Muscle layer of colon (tissue), 2 donors: Measurements from ENCODE around the gene GSTO2.
A peak's percentile ranks its signal among the peaks of the same experiment; 100 is the strongest.
"Not testable (repeated sequence)": the region's sequence is repeated elsewhere in the genome, so short reads cannot be mapped to it uniquely, and the experiment has no call there.

Experiments used
- H3K27ac ChIP-seq: one replicate; pipeline ENCODE4 v1.7.0; 2013; ENCODE audit warnings: low read depth, mild to moderate bottlenecking, low read length, moderate library complexity
- H3K27me3 ChIP-seq, 2 donors: one replicate each; pipeline ENCODE4 v1.7.0; 2013; ENCODE audit warnings: low read length in 2 of 2, mild to moderate bottlenecking in 2 of 2; ENCODE audit not compliant: insufficient read depth in 2 of 2, control insufficient read depth in 1 of 2
- H3K36me3 ChIP-seq: one replicate; pipeline ENCODE4 v1.7.0; 2013; ENCODE audit warnings: mild to moderate bottlenecking, low read length; ENCODE audit not compliant: insufficient read depth
- H3K4me1 ChIP-seq: one replicate; pipeline ENCODE4 v1.7.0; 2013; ENCODE audit warnings: mild to moderate bottlenecking, low read length; ENCODE audit not compliant: insufficient read depth
- H3K4me3 ChIP-seq, 2 donors: one replicate each; pipeline ENCODE4 v1.7.0; 2013; ENCODE audit warnings: low read length in 2 of 2, low read depth in 1 of 2, mild to moderate bottlenecking in 1 of 2, moderate library complexity in 1 of 2
- H3K9ac ChIP-seq: one replicate; pipeline ENCODE4 v1.7.0; 2013; ENCODE audit warnings: low read length
- H3K9me3 ChIP-seq: one replicate; pipeline ENCODE4 v1.7.0; 2013; ENCODE audit warnings: mild to moderate bottlenecking, low read length
- donor health status: abdominal sarcoma.
- donor health status: Adenocarcinoma of cecum.

GSTO2 gene

DNA sequence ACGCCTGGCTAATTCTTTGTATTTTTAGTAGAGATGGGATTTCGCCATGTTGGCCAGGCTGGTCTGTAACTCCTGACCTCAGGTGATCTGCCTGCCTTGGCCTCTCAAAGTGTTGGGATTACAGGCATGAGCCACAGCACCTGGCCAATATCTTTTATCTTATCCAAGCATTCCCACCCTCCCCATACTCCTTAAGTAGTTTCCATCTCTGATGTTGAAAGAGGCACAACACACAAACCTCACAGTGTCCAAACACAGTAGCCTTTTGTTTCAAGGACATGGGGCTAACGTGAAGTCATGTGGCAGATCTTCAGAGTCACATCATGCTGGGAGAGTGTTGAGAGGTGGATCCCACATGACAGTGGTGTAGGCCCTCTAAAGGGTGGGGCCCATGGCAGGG lies 26.0 kb upstream of the GSTO2 start:
- H3K27me3 ChIP-seq, H3K9me3 ChIP-seq, H3K27ac ChIP-seq, H3K4me1 ChIP-seq, H3K4me3 ChIP-seq, H3K9ac ChIP-seq, H3K36me3 ChIP-seq: not testable (repeated sequence)

DNA sequence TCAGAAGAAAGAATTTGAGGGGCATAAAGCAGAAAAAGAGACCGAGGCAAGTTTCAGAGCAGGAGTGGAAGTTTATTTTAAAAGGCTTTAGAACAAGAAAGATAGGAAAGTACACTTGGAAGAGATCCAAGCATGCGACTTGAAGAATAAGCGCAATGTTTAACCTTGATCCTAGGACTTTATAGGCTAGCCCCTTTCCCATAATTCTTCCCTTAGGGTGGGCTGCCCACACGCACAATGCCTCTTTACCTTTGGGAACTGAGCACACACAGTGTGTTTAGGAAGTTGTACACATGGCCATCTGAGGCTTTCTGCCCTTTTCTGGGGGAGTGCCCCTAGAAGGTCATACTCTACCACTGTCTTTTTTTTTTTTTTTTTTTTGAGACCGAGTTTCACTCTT lies 25.5 kb upstream of the GSTO2 start:
- Histone ChIP-seq H3K36me3 (no peaks in the 10 kb centered on the region), H3K27ac (no peak overlapping the region)

DNA sequence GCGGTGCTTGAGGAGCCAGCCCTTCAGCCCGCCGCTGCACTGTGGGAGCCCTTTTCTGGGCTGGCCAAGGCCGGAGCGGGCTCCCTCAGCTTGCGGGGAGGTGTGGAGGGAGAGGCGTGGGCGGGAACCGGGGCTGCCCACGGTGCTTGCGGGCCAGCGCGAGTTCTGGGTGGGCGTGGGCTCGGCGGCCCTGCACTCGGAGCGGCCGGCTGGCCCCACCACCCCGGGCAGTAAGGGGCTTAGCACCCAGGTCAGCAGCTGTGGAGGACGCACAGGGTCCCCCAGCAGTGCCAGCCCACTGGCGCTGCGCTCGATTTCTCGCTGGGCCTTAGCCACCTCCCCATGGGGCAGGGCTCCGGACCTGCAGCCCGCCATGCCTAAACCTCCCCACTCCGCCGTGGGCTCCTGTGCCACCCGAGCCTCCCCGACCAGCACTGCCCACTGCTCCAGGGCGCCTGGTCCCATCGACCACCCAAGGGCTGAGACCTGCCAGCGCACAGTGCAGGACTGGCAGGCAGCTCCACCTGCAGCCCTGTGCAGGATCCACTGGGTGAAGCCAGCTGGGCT lies 23.8 kb upstream of the GSTO2 start:
- Histone ChIP-seq H3K9ac (no peak overlapping the region), H3K27ac (no peak overlapping the region)

More for the DNA sequence above, 25.5 kb upstream of the GSTO2 start:
- Histone ChIP-seq H3K9ac (no peak overlapping the region), H3K27me3 (no peaks in the 10 kb centered on the region), H3K4me3 (no peak overlapping the region), H3K9me3 (no peaks in the 10 kb centered on the region), H3K4me1 (no peaks in the 10 kb centered on the region)

DNA sequence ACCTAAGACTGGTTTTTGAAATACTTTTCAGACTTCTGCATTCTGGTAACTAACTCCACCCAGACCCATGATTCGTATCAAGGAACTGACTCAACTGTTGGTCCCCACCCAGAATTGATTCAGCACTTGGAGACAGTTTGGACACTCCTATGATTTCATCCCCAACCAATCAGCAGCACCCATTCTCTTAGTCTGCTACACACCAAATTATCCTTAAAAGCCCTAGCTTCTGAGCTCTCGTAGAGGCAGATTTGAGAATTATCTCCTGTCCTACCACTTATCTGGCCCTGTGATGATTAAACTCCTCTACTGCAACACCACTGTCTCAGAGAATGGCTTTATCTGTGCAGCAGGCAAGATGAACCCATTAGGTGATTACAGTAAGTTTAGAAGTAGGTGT lies 22.0 kb upstream of the GSTO2 start:
- no peak overlapping the region for H3K27ac ChIP-seq
- no peak overlapping the region for H3K4me3 ChIP-seq
- no peaks in the 10 kb centered on the region for H3K27me3 ChIP-seq
- H3K4me1 ChIP-seq, result no peaks in the 10 kb centered on the region
- no peak overlapping the region for H3K9ac ChIP-seq
- H3K36me3 ChIP-seq, result no peaks in the 10 kb centered on the region
- H3K9me3 ChIP-seq, result no peaks in the 10 kb centered on the region

More for the DNA sequence above, 23.8 kb upstream of the GSTO2 start:
- no peaks in the 10 kb centered on the region for H3K36me3 ChIP-seq
- H3K27me3 ChIP-seq, result no peaks in the 10 kb centered on the region
- no peaks in the 10 kb centered on the region for H3K9me3 ChIP-seq
- no peak overlapping the region for H3K4me3 ChIP-seq
- no peaks in the 10 kb centered on the region for H3K4me1 ChIP-seq

DNA sequence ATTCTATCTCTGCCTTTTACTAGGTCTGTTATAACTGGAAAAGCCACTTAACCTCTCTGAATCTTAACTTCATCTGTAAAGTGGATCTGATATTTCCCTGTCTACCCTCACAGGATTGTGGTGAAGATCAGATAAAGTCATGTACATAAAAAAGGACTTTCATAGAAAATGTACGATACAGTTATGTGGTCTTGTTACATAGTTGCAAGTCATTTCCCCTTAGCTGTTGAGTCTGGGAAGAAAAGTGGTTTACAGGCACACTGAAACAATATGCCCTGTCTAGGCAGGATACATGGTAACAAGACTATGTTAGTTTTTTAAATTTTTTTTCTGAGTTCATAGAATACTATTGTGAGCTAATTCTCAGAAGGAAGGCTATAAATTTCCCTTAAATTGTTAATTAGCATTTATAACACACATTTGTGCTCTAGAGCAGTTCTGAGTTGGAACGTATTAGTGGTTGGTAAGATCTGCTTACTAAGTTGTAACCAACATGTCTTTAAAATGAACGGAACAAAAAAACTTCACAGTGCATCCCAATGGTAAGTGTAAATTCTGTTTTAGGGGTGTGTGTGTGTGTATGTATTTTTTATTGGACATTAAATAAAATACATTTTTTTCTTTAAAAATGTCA lies 21.4 kb upstream of the GSTO2 start:
- no peaks in the 10 kb centered on the region for H3K27me3 ChIP-seq
- no peaks in the 10 kb centered on the region for H3K9me3 ChIP-seq
- no peaks in the 10 kb centered on the region for H3K4me1 ChIP-seq
- H3K4me3 ChIP-seq, result no peak overlapping the region
- H3K36me3 ChIP-seq, result no peaks in the 10 kb centered on the region
- H3K27ac ChIP-seq, result no peak overlapping the region
- H3K9ac ChIP-seq, result no peak overlapping the region

DNA sequence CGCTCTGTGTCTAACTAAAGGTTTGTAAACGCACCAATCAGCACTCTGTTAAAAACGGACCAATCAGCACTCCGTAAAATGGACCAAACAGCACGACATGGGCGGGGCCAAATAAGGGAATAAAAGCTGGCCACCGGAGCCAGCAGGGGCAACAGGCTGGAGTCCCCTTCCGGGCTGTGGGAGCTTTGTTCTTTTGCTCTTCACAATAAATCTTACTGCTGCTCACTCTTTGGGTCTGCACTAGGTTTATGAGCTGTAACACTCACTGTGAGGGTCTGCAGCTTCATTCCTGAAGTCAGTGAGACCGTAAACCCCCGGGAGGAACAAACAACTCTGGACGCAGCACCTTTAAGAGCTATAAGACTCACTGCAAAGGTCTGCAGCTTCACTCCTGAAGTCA lies 20.1 kb upstream of the GSTO2 start:
- not testable (repeated sequence) for H3K4me3 ChIP-seq, H3K4me1 ChIP-seq, H3K36me3 ChIP-seq, H3K9me3 ChIP-seq, H3K27me3 ChIP-seq, H3K27ac ChIP-seq, H3K9ac ChIP-seq

DNA sequence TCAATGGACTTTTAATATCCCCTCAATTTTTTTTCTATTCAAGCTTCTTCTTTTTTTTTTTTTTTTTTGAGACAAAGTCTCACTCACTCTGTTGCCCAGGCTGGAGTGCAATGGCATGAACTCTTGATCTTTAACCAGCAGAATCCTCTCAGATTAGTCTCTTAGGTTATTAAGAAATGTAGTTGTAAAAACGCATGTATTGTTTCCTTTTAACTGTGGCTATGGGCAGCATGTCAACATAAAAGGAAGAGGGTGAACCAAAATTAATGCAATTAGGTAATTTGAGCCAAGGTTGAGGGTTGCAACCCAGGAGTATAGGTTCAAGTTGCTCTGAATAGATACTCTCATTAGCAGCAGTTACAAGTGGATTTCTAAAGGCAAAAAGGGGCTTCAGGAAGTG lies 18.6 kb upstream of the GSTO2 start:
- H3K9me3 ChIP-seq, result no peaks in the 10 kb centered on the region
- peaks cover 9% of the 10 kb centered on the region for H3K4me1 ChIP-seq
- H3K4me3 ChIP-seq, result no peak overlapping the region
- no peak overlapping the region for H3K27ac ChIP-seq
- no peak overlapping the region for H3K9ac ChIP-seq
- no peaks in the 10 kb centered on the region for H3K36me3 ChIP-seq
- H3K27me3 ChIP-seq, result no peaks in the 10 kb centered on the region

DNA sequence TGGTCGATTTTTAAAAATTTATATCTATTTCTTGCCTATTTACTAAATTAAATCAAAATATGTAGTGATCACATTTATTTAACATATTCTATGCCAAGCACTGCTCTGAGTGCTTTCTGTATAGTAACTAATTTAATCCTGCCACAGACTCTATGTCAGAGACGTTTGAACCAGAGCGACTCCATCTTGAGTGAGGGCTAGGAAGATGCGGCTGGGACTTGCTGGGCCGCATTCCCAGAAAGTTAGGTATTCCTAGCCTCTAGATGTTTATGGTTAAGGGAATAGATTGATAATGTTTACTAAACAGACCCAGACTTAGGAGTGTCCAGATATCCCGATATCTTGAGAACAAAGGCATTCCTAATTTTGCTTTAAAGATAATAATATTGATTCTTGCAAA lies 17.5 kb upstream of the GSTO2 start:
- Histone ChIP-seq H3K36me3 (no peaks in the 10 kb centered on the region), H3K4me1 (peaks cover 13% of the 10 kb centered on the region), H3K4me3 (no peak overlapping the region), H3K27ac (no peak overlapping the region), H3K27me3 (no peaks in the 10 kb centered on the region), H3K9me3 (no peaks in the 10 kb centered on the region), H3K9ac (no peak overlapping the region)

DNA sequence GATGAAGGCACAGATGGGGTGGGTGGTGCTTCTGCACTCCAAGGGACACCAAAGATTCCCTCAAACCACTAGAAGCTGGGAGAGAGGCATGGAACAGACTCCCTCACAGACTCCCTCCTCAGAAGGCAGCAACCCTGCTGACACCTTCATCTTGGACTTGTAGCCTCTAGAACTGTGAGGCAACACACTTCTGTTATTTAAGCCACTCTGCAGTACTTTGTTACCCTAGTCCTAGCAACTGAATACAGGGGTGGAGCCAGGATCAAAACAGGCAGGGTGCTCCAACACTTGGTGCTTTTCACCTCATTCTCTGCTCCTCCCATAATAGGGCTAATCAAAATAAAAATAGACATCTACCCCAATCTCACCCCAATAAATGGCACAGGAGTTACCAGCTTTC lies 16.6 kb upstream of the GSTO2 start:
- Histone ChIP-seq H3K4me1 (peaks cover 19% of the 10 kb centered on the region), H3K4me3 (no peak overlapping the region), H3K27me3 (no peaks in the 10 kb centered on the region), H3K27ac (no peak overlapping the region), H3K9ac (no peak overlapping the region), H3K36me3 (peaks cover 3% of the 10 kb centered on the region), H3K9me3 (no peaks in the 10 kb centered on the region)

DNA sequence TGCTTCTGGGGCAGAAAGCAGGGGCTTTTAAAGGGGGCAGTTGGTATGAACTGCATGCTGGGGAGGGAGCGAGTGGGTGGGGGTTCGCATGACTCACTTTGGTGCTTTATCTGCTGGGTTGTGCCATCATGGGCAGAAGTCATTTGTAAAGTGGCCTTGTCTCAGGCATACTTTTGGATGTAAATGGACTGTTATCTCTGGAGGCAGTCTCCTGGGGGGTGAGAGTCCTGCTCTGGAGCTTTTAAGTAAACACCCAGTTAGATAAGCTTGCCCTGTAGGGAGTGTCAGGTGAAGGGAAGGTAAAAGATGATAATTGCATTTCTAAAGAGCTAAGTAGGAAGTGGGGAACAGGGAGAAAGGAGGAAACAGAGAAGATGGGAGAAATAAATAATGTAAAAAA lies 15.9 kb upstream of the GSTO2 start:
- Histone ChIP-seq H3K4me1 (peaks cover 19% of the 10 kb centered on the region), H3K27me3 (no peaks in the 10 kb centered on the region), H3K27ac (no peak overlapping the region), H3K4me3 (no peak overlapping the region), H3K9ac (no peak overlapping the region), H3K9me3 (no peaks in the 10 kb centered on the region), H3K36me3 (peaks cover 11% of the 10 kb centered on the region)

DNA sequence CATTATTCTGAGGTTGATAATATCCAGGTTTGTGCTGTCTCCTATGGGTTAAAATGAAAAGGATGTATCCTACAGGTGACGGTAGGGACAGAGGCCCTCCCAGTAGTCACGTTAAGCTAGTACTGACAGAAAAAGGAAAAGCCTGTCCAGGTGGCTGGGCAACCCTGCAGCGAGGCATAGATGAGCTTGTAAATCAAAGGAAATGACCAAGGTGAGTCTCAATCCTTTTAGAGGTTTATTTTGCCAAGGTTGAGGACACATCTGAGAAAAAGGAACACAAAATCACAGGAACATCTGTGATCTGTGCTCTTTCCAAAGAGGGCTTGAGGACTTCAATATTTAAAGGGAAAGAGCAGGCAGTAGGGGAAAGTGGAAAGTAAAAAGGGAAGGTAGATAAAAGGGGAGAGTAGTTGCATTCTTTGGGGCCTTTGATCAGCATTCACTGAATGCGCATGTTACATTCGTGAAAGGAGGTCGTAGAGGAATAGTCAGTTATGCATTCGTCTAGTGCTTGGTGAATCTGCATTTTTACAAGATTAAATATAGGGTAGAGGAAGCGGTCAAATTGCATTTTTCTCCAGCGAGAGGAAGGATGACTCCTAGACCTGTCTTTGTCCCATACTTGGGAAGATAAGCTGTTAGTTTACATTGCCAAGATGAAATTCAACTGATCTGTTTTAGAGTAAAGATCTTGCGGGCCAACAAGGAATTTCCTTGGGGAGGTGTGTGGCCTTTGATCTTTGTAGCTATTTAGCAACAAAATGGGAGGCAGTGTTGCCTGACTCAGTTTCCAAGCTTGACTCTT lies 15.2 kb upstream of the GSTO2 start:
- peaks cover 18% of the 10 kb centered on the region for H3K36me3 ChIP-seq
- H3K9ac ChIP-seq, result peak overlapping the region; percentile 89
- H3K4me3 ChIP-seq, result peak overlapping the region in 1 of 2 donors; percentile 84
- H3K4me1 ChIP-seq, result peaks cover 19% of the 10 kb centered on the region
- no peaks in the 10 kb centered on the region for H3K27me3 ChIP-seq
- H3K9me3 ChIP-seq, result no peaks in the 10 kb centered on the region
- H3K27ac ChIP-seq, result peak overlapping the region; percentile 83
